Measurements from ENCODE around the gene VWF.

DNA sequence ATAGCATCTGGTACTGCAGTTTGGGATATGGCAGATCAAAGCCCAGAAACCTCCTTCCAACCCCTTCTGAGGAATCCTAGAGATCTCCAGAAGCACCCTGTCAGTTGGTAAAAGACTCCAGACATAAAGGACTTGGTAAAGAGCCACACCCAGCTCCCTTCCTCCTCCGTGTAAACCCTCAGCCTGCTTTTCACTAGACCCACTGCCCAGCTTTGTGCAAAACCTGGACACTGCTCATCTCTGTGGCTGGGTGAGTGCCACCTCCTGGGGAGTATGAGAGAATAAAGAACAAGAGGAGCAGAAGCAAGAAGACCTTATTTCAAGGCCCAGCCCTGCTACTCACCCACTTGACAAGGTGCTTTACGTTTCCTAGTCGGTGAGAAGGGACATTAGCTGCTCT lies 212.5 kb downstream of the VWF start:
- no peak for TF ChIP-seq POLR2A (IDR thresholded peaks at IDR 0.05; ENCODE audit: low read length)
- no peak for TF ChIP-seq GATA1 (IDR thresholded peaks at IDR 0.05; ENCODE audit: low read depth, low read length)

Data from erythroblast (primary cell).